HL-60 (cell line): ENCODE data around the gene PAQR8.
A peak's percentile ranks its signal among the peaks of the same experiment; 100 is the strongest.

Experiments used
- DNase-seq, 2 experiments: peaks; one replicate each; pipeline ENCODE4 v3.0.0-alpha.2; 2010 to 2020; ENCODE audit warnings: low read depth in 1 of 2, low spot score in 1 of 2
- H3K27ac ChIP-seq: fragments of 250-450 bp; sonication (Bioruptor Pico); replicated peaks from 2 replicates; pipeline ENCODE4 v1.5.1; 2020; ENCODE audit warnings: mild to moderate bottlenecking, moderate library complexity
- H3K27me3 ChIP-seq: fragments of 250-450 bp; sonication (Bioruptor Pico); 2 replicates; pipeline ENCODE4 v1.5.1; 2021; ENCODE audit warnings: mild to moderate bottlenecking, moderate library complexity; ENCODE audit not compliant: insufficient read depth, poor library complexity, severe bottlenecking
- H3K4me3 ChIP-seq: replicated peaks from 2 replicates; pipeline ENCODE4 v1.5.1; 2011; ENCODE audit warnings: mild to moderate bottlenecking, control low read depth, low read length; ENCODE audit not compliant: insufficient read depth
- GABPA ChIP-seq: IDR thresholded peaks from 2 replicates; pipeline ENCODE4 v1.6.1; 2012; ENCODE audit warnings: low read depth
- POLR2AphosphoS5 ChIP-seq: IDR thresholded peaks from 2 replicates; pipeline ENCODE4 v1.6.1; 2012; ENCODE audit warnings: low read depth
- SPI1 ChIP-seq: IDR thresholded peaks from 2 replicates; pipeline ENCODE4 v1.6.1; 2012; ENCODE audit warnings: low read depth, mild to moderate bottlenecking, borderline replicate concordance
- TF ChIP-seq, protein P1 (sequence below): IDR thresholded peaks from 2 replicates; pipeline ENCODE4 v1.6.1; 2012; ENCODE audit warnings: low read depth; ENCODE audit not compliant: insufficient replicate concordance
- TF ChIP-seq, protein P2 (sequence below): IDR thresholded peaks from one replicate; pipeline ENCODE4 v1.5.1; 2011; ENCODE audit warnings: low read length, control low read depth, inconsistent platforms; ENCODE audit not compliant: insufficient read depth

Gene PAQR8

DNA sequence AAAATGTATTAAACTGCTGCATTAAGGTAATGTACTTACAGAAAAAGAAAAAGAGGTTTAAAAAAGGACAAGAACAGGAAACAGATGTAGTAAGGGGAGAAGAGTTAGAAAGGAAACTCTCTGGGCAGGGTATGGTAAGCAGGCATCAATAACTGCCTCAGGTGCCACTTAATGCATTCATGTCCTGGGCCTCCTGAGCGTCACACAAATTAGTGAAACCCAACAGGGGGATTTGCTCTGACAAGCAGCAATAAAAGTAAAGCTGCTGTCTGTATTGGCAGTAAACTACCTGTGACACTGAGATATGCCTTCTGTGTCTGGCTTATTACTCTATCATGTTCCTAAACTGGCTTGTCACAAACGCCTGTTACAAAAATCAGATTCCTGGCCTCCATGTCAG is 56.7 kb downstream of the PAQR8 start:
- no peak for DNase-seq
- no peak overlapping the region for H3K27ac ChIP-seq
- TF ChIP-seq, protein P1, sequence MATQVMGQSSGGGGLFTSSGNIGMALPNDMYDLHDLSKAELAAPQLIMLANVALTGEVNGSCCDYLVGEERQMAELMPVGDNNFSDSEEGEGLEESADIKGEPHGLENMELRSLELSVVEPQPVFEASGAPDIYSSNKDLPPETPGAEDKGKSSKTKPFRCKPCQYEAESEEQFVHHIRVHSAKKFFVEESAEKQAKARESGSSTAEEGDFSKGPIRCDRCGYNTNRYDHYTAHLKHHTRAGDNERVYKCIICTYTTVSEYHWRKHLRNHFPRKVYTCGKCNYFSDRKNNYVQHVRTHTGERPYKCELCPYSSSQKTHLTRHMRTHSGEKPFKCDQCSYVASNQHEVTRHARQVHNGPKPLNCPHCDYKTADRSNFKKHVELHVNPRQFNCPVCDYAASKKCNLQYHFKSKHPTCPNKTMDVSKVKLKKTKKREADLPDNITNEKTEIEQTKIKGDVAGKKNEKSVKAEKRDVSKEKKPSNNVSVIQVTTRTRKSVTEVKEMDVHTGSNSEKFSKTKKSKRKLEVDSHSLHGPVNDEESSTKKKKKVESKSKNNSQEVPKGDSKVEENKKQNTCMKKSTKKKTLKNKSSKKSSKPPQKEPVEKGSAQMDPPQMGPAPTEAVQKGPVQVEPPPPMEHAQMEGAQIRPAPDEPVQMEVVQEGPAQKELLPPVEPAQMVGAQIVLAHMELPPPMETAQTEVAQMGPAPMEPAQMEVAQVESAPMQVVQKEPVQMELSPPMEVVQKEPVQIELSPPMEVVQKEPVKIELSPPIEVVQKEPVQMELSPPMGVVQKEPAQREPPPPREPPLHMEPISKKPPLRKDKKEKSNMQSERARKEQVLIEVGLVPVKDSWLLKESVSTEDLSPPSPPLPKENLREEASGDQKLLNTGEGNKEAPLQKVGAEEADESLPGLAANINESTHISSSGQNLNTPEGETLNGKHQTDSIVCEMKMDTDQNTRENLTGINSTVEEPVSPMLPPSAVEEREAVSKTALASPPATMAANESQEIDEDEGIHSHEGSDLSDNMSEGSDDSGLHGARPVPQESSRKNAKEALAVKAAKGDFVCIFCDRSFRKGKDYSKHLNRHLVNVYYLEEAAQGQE, result no peak
- TF ChIP-seq POLR2AphosphoS5, result no peak
- TF ChIP-seq, protein P2, sequence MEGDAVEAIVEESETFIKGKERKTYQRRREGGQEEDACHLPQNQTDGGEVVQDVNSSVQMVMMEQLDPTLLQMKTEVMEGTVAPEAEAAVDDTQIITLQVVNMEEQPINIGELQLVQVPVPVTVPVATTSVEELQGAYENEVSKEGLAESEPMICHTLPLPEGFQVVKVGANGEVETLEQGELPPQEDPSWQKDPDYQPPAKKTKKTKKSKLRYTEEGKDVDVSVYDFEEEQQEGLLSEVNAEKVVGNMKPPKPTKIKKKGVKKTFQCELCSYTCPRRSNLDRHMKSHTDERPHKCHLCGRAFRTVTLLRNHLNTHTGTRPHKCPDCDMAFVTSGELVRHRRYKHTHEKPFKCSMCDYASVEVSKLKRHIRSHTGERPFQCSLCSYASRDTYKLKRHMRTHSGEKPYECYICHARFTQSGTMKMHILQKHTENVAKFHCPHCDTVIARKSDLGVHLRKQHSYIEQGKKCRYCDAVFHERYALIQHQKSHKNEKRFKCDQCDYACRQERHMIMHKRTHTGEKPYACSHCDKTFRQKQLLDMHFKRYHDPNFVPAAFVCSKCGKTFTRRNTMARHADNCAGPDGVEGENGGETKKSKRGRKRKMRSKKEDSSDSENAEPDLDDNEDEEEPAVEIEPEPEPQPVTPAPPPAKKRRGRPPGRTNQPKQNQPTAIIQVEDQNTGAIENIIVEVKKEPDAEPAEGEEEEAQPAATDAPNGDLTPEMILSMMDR, result no peak
- TF ChIP-seq GABPA, result no peak
- no peak for TF ChIP-seq SPI1
- H3K4me3 ChIP-seq, result no peak overlapping the region
- H3K27me3 ChIP-seq, result no peaks in the 10 kb centered on the region

DNA sequence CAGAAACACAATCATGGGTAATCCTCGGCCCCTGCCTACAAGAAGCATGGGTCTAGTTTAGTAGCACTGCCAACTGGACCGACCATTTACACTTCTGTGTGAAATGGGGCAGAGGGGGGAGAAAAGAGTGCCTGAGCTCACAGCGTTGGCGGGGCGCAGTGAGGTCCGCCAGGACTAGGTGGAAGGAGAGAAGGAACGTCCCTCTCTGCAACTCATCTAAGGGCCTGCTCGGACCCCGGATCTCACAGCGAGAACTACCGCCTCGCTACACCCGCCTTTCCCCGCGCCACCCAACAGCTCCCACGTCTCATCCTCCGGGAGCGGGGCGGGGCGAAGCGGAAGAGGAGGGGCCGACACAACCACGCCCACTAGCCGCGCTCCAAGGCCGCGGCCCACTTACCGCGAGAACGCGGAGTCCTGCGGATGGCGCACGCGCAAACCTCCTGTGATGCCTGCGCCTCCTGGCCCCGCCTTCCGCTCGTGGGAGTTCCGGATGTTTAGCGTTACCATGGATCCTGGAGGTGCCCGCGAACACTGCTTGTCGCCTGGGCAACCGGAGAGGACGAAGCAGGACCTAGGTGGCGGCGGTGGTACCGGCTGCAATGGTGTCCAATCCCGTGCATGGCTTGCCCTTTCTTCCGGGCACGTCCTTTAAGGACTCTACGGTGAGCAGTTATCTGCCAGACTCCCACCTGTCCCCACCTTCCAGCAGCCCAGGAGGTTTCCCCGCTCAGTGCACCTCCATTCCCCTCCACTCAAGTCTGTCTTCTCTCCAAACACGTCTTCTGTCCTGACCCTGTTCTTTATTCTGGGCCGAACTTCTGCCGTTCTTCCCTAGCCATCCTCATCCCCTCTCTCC is 58.1 kb downstream of the PAQR8 start, which contains the start of gene EFHC1:
EFHC1 (plus strand) TSS at position 534 of the 859 bp plus-strand sequence; CDS start at position 603, 69 bp downstream.
- Histone ChIP-seq H3K27me3 (no peaks in the 10 kb centered on the region), H3K4me3 (peak within 1 kb of the TSS; percentile 84), H3K27ac (peak within 1 kb of the TSS; percentile 80)
- TF ChIP-seq SPI1 (peak; percentile 45; the same call in 1 of the 2 replicates), GABPA (no peak), POLR2AphosphoS5 (peak; percentile 96)
- TF ChIP-seq, protein P1, result peak; percentile 25
- DNase-seq, result peak; percentile 94 to 96

DNA sequence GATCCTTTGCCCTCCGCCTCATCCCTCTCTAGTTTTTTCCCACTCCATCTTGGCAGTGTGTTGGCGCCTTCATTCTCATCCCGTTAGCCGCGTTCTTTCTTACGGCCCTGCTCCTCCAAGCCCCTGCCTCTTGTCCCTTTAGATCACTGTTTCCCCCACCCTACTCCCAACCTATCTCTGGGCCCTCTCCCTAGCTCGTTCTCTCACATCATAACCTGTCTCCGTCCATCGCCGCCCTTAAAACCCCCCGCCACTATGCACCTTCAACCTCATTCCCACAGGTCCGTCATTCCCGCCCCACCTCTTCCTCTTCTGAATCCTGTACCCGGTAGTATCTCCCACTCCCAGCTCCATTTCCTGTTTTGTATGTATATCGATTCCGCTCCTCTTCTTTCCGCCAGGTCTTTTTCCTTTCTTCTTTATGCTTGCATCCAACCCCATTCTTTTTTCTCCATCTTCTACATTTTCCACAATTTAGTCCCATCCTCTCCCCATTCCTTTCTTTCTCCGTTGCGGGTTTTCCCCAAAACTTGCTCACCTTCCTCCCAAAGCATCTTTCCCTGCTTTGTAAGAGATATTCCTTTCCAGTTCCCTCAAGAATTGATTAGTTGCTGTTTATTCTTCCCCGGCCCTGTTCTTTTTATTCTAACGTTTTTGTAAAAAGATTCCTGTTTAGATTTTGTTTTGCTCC is 58.9 kb downstream of the PAQR8 start:
- H3K27ac ChIP-seq, result peak overlapping the region; percentile 80
- H3K27me3 ChIP-seq, result no peaks in the 10 kb centered on the region
- TF ChIP-seq, protein P2, result no peak
- peak; percentile 69 for TF ChIP-seq SPI1
- peak in 1 of 2 experiments; percentile 19 for DNase-seq
- H3K4me3 ChIP-seq, result peak overlapping the region; percentile 84

DNA sequence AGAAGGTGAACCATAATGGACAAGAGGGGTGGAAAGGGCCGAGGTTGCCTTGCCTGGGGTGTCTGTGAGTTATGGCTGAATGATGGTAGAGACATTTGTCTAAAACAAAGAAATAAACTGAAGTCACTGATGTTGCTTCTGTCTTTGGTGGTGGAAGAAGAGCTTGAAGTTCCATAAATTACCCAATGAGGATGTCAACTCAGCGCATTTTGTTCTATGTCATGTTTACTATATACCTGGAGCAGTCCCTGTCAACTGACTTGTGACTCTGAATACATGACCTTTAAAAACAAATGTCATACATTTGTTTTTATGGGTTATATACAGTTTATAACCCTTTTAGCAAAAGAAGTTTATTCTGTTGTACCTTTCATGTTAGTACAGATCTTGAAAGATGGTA is 60.2 kb downstream of the PAQR8 start:
- H3K27ac ChIP-seq, result no peak overlapping the region

More for the DNA sequence above, 60.2 kb downstream of the PAQR8 start:
- Histone ChIP-seq H3K4me3 (no peak overlapping the region), H3K27me3 (no peaks in the 10 kb centered on the region)
- DNase-seq, result no peak
- no peak for TF ChIP-seq GABPA
- TF ChIP-seq, protein P2, result no peak
- no peak for TF ChIP-seq SPI1
- TF ChIP-seq, protein P1, result no peak
- TF ChIP-seq POLR2AphosphoS5, result no peak
